ENCODE results near the gene CCDC34. TPM values are rescaled to one million over a fixed set of nuclear protein-coding genes. Genes with fewer than 3 reads are reported as not detected.

The CCDC34 gene
- total and polyA plus RNA-seq, 4 donors = 1.4 to 6.4 (median 3.5) TPM

DNA sequence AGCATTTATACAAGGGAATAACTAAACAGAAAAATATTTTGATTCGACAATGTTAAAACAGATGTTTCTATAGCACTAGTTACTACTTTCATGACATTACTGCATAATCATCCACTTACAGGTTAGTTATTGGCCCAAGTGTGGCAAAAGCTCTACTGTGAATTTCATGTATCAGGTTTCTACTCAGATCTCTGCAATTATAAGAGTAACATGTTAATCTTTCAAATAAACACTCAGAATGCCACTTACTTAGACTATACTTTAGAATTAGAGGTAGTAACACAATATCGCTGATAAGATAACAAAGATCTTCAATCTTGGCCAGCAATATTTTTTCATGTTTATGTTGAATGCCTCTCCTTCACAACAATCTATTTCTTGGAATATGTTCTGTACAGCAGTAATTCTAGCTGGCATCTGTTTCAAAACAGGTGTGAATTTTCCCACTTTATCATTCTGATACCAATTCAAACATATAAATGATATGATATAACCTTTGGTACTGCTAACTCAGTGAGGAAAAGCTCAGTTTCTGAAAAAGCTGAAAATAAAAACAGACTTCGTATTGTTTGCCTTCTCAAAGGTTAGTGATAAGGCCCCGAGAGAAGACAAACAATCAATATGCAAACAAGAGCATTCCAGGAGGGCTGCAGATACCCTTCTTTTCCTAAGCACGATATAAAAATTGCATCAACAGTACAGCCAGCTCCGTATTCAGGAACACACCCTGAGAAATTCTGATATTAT lies 11.0 kb upstream of the CCDC34 start:
- H3K4me3 ChIP-seq (ENCODE audit: low read length in 2 of 2) = no peak overlapping the region
- peaks cover 0 to 4% of the 10 kb centered on the region in 2 donors for H3K36me3 ChIP-seq (ENCODE audit: control insufficient read depth in 1 of 2, insufficient read depth in 2 of 2, low read length in 1 of 2)
- H3K9me3 ChIP-seq (ENCODE audit: control insufficient read depth, low read length) = no peaks in the 10 kb centered on the region

DNA sequence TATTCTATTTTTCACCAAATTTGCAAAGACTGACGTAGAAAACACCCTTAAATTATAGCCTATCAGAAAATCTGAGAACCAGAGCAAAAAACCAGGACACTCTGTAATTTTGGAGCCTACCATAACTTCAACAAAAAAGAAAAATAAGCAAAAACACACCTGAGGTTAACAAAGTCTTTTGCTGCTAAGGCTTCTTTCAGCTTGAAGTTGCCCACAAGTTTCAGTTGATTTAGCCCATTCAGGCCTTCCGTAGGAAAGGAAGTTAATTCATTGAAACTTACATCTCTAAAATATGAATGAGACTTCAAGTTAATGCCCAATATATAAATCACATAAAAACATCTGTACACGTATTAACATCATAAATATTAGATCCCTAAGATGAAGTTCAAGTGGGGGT lies 10.4 kb upstream of the CCDC34 start:
- DNase-seq (no peak), ATAC-seq (ENCODE audit: low FRiP score) (no peak)
- 95 to 96% methylated on average over 3 of the region's 3 CpGs for WGBS, 2 donors
- Histone ChIP-seq H3K4me3 (ENCODE audit: low read length in 2 of 2) (no peak overlapping the region), H3K27ac (ENCODE audit: low read depth in 1 of 2, low read length in 2 of 2) (no peak overlapping the region), H3K9me3 (ENCODE audit: control insufficient read depth, low read length) (no peaks in the 10 kb centered on the region), H3K4me1 (ENCODE audit: control insufficient read depth in 1 of 2, insufficient read depth in 2 of 2, low read length in 2 of 2) (no peaks in the 10 kb centered on the region), H3K27me3 (ENCODE audit: control insufficient read depth in 1 of 2, insufficient read depth in 2 of 2, low read length in 1 of 2) (no peaks in the 10 kb centered on the region), H3K36me3 (ENCODE audit: control insufficient read depth in 1 of 2, insufficient read depth in 2 of 2, low read length in 1 of 2) (peaks cover 0 to 4% of the 10 kb centered on the region in 2 donors)
- intact Hi-C loops (cut with DNase I) = no loop called here

More for the DNA sequence above, 11.0 kb upstream of the CCDC34 start:
- DNase-seq = no peak
- no peaks in the 10 kb centered on the region for H3K27me3 ChIP-seq (ENCODE audit: control insufficient read depth in 1 of 2, insufficient read depth in 2 of 2, low read length in 1 of 2)
- intact Hi-C loops (cut with DNase I) = no loop called here
- no peak for ATAC-seq (ENCODE audit: low FRiP score)
- no peaks in the 10 kb centered on the region for H3K4me1 ChIP-seq (ENCODE audit: control insufficient read depth in 1 of 2, insufficient read depth in 2 of 2, low read length in 2 of 2)
- WGBS, 2 donors = 69 to 79% methylated on average over 6 of the region's 6 CpGs
- H3K27ac ChIP-seq (ENCODE audit: low read depth in 1 of 2, low read length in 2 of 2) = no peak overlapping the region

DNA sequence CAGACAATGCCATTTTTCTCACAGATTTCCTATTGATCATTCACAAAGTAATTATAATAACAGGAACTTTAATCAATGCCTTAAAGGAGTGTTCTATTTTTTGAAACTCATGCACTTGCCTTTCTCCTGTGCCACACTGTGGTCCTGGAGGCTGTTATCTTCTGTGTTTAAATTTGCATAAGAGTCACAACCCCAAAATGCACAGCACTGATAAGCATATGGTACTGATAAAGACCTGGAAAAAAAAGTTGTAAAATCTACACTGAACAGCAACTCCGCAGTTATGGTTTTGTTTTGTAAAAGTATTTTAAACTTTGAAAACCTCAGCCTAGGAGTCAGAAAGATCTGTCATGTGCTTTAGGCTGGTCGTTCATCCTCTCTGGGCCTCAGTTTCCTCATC lies 9.1 kb upstream of the CCDC34 start:
- no peaks in the 10 kb centered on the region for H3K9me3 ChIP-seq (ENCODE audit: control insufficient read depth, low read length)
- no peak overlapping the region for H3K4me3 ChIP-seq (ENCODE audit: low read length in 2 of 2)
- H3K4me1 ChIP-seq (ENCODE audit: control insufficient read depth in 1 of 2, insufficient read depth in 2 of 2, low read length in 2 of 2) = no peaks in the 10 kb centered on the region
- DNase-seq (no peak), ATAC-seq (ENCODE audit: low FRiP score) (no peak)
- H3K36me3 ChIP-seq (ENCODE audit: control insufficient read depth in 1 of 2, insufficient read depth in 2 of 2, low read length in 1 of 2) = peaks cover 1 to 4% of the 10 kb centered on the region in 2 donors
- 68 to 69% methylated on average over 2 of the region's 2 CpGs for WGBS, 2 donors
- intact Hi-C loops (cut with DNase I) = no loop called here
- H3K27ac ChIP-seq (ENCODE audit: low read depth in 1 of 2, low read length in 2 of 2) = no peak overlapping the region
- no peaks in the 10 kb centered on the region for H3K27me3 ChIP-seq (ENCODE audit: control insufficient read depth in 1 of 2, insufficient read depth in 2 of 2, low read length in 1 of 2)

DNA sequence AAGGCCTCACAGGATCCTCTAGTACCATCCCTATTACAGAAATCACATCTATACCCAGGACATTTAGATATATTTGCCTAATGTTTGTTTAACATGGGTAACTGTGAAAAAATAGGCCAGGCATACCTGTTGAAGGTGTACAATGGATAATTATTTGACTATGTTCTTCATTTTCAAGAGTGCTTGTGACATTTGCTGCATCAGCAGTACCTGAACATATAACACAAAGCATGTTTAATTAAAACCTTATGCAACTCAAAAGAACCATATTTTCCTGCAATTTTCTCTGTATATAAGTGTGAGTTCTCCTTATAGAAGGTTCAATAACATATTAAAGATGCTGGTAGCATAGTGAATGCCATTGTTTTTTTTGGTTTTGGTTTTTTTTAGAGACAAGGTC lies 8.5 kb upstream of the CCDC34 start:
- DNase-seq = no peak
- Histone ChIP-seq H3K4me3 (ENCODE audit: low read length in 2 of 2) (no peak overlapping the region), H3K27me3 (ENCODE audit: control insufficient read depth in 1 of 2, insufficient read depth in 2 of 2, low read length in 1 of 2) (no peaks in the 10 kb centered on the region), H3K36me3 (ENCODE audit: control insufficient read depth in 1 of 2, insufficient read depth in 2 of 2, low read length in 1 of 2) (peaks cover 1 to 4% of the 10 kb centered on the region in 2 donors), H3K27ac (ENCODE audit: low read depth in 1 of 2, low read length in 2 of 2) (no peak overlapping the region), H3K9me3 (ENCODE audit: control insufficient read depth, low read length) (no peaks in the 10 kb centered on the region), H3K4me1 (ENCODE audit: control insufficient read depth in 1 of 2, insufficient read depth in 2 of 2, low read length in 2 of 2) (no peaks in the 10 kb centered on the region)
- intact Hi-C loops (cut with DNase I) = no loop called here
- ATAC-seq (ENCODE audit: low FRiP score) = no peak

DNA sequence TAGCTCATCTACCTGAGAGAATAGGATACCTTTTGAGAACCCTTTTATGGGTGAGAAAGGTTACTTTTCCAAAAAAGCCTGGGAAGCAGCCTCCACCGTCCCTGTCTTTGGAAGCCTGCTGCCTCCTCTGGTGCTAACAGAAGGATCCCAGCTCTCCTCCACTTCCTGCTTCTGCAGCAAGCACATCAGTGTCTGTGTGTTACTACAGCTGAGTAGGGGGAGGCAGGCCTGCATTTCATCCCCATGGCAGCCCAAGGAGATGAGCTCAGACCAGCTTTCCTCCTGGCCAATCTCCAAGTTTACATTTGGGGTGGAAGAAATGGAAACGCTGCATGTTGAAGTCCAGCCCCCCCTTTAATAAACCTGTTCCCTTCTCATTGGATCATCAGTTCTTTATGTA lies 7.4 kb upstream of the CCDC34 start:
- intact Hi-C loops (cut with DNase I) = no loop called here
- Histone ChIP-seq H3K9me3 (ENCODE audit: control insufficient read depth, low read length) (no peaks in the 10 kb centered on the region), H3K27ac (ENCODE audit: low read depth in 1 of 2, low read length in 2 of 2) (no peak overlapping the region), H3K27me3 (ENCODE audit: control insufficient read depth in 1 of 2, insufficient read depth in 2 of 2, low read length in 1 of 2) (no peaks in the 10 kb centered on the region), H3K36me3 (ENCODE audit: control insufficient read depth in 1 of 2, insufficient read depth in 2 of 2, low read length in 1 of 2) (peaks cover 1 to 2% of the 10 kb centered on the region in 2 donors), H3K4me3 (ENCODE audit: low read length in 2 of 2) (no peak overlapping the region), H3K4me1 (ENCODE audit: control insufficient read depth in 1 of 2, insufficient read depth in 2 of 2, low read length in 2 of 2) (no peaks in the 10 kb centered on the region)
- DNase-seq = no peak
- no peak for ATAC-seq (ENCODE audit: low FRiP score)
- 38 to 43% methylated on average over 2 of the region's 2 CpGs for WGBS, 2 donors

DNA sequence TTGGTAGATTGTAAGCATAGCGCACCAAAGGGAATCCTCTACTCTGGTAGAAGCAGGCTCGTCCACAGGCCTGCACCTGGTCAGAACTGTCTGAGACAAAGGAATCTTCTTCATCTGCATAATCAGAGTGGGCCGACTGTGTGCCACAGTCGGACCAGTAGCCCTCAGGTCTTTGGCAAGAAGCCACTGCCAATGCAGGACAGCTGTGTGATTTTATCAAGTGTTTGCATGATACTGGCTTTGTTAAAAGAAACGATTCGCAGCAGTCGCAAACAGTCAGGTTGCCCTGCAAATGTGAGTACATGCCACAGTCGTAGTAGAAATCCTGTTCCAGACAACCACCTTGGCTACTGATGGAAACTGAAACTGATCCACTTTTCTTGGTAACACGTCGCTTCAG lies 4.9 kb upstream of the CCDC34 start:
- intact Hi-C loops (cut with DNase I) = loop anchor here in 1 of 2 donors (10.0 kb wide), 1 partner anchor 183 kb away; no protein-coding TSS in a partner anchor
- H3K9me3 ChIP-seq (ENCODE audit: control insufficient read depth, low read length) = no peaks in the 10 kb centered on the region
- H3K4me3 ChIP-seq (ENCODE audit: low read length in 2 of 2) = no peak overlapping the region
- no peak overlapping the region for H3K27ac ChIP-seq (ENCODE audit: low read depth in 1 of 2, low read length in 2 of 2)
- peaks cover 0 to 1% of the 10 kb centered on the region in 2 donors for H3K36me3 ChIP-seq (ENCODE audit: control insufficient read depth in 1 of 2, insufficient read depth in 2 of 2, low read length in 1 of 2)
- H3K27me3 ChIP-seq (ENCODE audit: control insufficient read depth in 1 of 2, insufficient read depth in 2 of 2, low read length in 1 of 2) = no peaks in the 10 kb centered on the region
- no peak for DNase-seq
- 91 to 93% methylated on average over 10 of the region's 10 CpGs for WGBS, 2 donors
- peaks cover 0 to 2% of the 10 kb centered on the region in 2 donors for H3K4me1 ChIP-seq (ENCODE audit: control insufficient read depth in 1 of 2, insufficient read depth in 2 of 2, low read length in 2 of 2)
- no peak for ATAC-seq (ENCODE audit: low FRiP score)

DNA sequence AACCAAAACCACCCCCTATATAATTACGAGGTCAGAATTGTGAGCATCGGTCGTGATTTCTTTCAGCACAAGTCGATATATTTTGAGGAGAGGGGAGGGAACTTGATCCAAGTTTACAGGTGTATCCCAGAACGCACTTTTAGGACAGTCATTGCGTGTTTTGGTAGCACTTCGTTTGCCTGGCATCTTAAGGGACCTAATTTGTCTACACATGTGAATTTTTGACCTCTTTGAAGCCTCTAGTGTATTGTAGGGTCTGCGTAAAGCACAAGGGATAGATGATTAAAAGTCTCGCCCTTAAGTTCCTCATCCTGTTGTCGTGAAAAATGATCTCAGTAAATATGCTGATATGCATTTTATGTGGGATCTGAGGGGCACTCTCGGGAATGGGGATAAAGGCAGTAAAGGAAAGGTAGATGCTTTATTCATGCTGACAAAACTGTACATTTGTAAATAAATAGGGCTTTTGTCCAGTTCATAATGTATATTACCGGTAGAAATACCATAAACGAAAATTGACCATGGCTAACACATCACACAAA lies 632 bp upstream of the CCDC34 start:
- Histone ChIP-seq H3K27ac (ENCODE audit: low read depth in 1 of 2, low read length in 2 of 2) (no peak overlapping the region), H3K4me1 (ENCODE audit: control insufficient read depth in 1 of 2, insufficient read depth in 2 of 2, low read length in 2 of 2) (peaks cover 0 to 2% of the 10 kb centered on the region in 2 donors), H3K4me3 (ENCODE audit: low read length in 2 of 2) (peak overlapping the region; percentile 2 to 74), H3K27me3 (ENCODE audit: control insufficient read depth in 1 of 2, insufficient read depth in 2 of 2, low read length in 1 of 2) (no peaks in the 10 kb centered on the region), H3K9me3 (ENCODE audit: control insufficient read depth, low read length) (no peaks in the 10 kb centered on the region), H3K36me3 (ENCODE audit: control insufficient read depth in 1 of 2, insufficient read depth in 2 of 2, low read length in 1 of 2) (peaks cover 0 to 1% of the 10 kb centered on the region in 2 donors)
- DNase-seq (no peak), ATAC-seq (ENCODE audit: low FRiP score) (peak; percentile 13)
- 36 to 41% methylated on average over 13 of the region's 13 CpGs for WGBS, 2 donors
- intact Hi-C loops (cut with DNase I) = loop anchor here (5.0 to 10.0 kb wide), 2 partner anchors 109 to 179 kb away; partner anchors contain the start of gene LGR4 (in 2 of the 2)

DNA sequence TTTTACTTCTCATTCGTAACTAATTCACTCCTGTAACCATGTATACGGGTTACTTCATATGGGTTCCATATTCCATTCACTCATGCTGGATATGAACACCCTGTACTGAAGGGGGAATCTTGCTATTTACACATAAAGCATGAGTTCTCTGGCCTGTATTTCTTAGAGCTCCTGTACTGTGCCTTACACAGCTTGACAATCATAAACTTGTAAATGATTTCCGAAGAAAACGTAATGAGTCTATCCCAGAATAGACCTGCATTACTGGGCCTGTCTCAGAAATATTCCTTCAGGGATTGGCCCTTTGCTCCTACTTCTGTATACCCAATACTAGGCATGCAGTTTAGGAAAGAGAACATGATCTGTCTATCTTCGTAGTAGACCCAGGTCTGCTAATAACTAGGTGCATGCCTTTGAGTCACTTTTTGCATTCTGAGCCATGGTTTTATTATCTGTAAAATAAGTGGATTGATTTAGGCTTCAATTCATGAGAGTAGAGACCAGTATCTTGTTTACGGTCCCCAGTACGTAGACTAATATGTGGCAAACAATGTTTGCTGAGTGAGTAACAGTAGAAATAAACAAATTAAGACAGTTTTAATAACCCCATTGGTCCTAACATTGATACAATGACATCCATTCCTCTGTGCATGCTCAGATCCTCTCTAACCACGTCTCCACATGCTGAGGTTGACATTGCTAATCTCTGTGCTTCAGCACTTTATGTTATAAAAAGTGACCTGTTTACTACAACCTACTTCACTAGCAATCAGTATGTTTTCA lies 1.2 kb downstream of the CCDC34 start:
- no peaks in the 10 kb centered on the region for H3K27me3 ChIP-seq (ENCODE audit: control insufficient read depth in 1 of 2, insufficient read depth in 2 of 2, low read length in 1 of 2)
- no peak for ATAC-seq (ENCODE audit: low FRiP score)
- intact Hi-C loops (cut with DNase I) = loop anchor here (5.0 to 10.0 kb wide), 2 partner anchors 110 to 177 kb away; partner anchors contain the start of gene LGR4 (in 2 of the 2)
- DNase-seq = no peak
- no peak overlapping the region for H3K4me3 ChIP-seq (ENCODE audit: low read length in 2 of 2)
- peaks cover 0 to 2% of the 10 kb centered on the region in 2 donors for H3K4me1 ChIP-seq (ENCODE audit: control insufficient read depth in 1 of 2, insufficient read depth in 2 of 2, low read length in 2 of 2)
- no peaks in the 10 kb centered on the region for H3K9me3 ChIP-seq (ENCODE audit: control insufficient read depth, low read length)
- H3K27ac ChIP-seq (ENCODE audit: low read depth in 1 of 2, low read length in 2 of 2) = no peak overlapping the region
- WGBS, 2 donors = 52 to 56% methylated on average over 8 of the region's 8 CpGs
- no peaks in the 10 kb centered on the region for H3K36me3 ChIP-seq (ENCODE audit: control insufficient read depth in 1 of 2, insufficient read depth in 2 of 2, low read length in 1 of 2)
